ENCODE measurements around the gene MCUB.
"Not testable (repeated sequence)": the region's sequence is repeated elsewhere in the genome, so short reads cannot be mapped to it uniquely, and the experiment has no call there.

The MCUB gene

GRCh38 chr4:109558095-109558494 lies 2.0 kb upstream of the MCUB start:
- not testable (repeated sequence) for DNase-seq; H3K27ac ChIP-seq (ENCODE audit: low read depth, low read length); H3K4ac ChIP-seq (ENCODE audit: low read depth, low read length); H4K12ac ChIP-seq (ENCODE audit: low read depth, low read length); H2BK120ac ChIP-seq (ENCODE audit: insufficient read depth, low read length, poor library complexity); H3K4me2 ChIP-seq (ENCODE audit: low read length); H2AFZ ChIP-seq (ENCODE audit: insufficient read depth, low read length, poor library complexity); H3K23ac ChIP-seq (ENCODE audit: low read length); H3K9ac ChIP-seq (ENCODE audit: low read length); H3K27me3 ChIP-seq (ENCODE audit: insufficient read depth, low read length); H3K14ac ChIP-seq (ENCODE audit: low read length); H4K91ac ChIP-seq (ENCODE audit: low read depth, low read length); H3K9me3 ChIP-seq (ENCODE audit: insufficient read depth, low read depth, low read length); H4K8ac ChIP-seq (ENCODE audit: low read depth, low read length); H3K18ac ChIP-seq (ENCODE audit: low read length); H2AK5ac ChIP-seq (ENCODE audit: low read length); H3K79me2 ChIP-seq (ENCODE audit: control insufficient read depth, insufficient read depth, low read length, poor library complexity); H3K4me3 ChIP-seq (ENCODE audit: low read depth, low read length); H2BK5ac ChIP-seq (ENCODE audit: low read depth, low read length, poor library complexity); H3K36me3 ChIP-seq (ENCODE audit: control insufficient read depth in 1 of 2, insufficient read depth in 2 of 2, low read length in 2 of 2); H3K79me1 ChIP-seq (ENCODE audit: low read length); H2BK12ac ChIP-seq (ENCODE audit: low read length)
- peaks cover 9 to 11% of the 10 kb centered on the region in 2 experiments for H3K4me1 ChIP-seq (ENCODE audit: control insufficient read depth in 1 of 2, insufficient read depth in 2 of 2, low read length in 2 of 2)
- no CpG with 5 or more reads among the region's 6 CpGs for WGBS (ENCODE audit: extremely low coverage, insufficient coverage, insufficient read length)

GRCh38 chr4:109559625-109559982 lies 442 bp upstream of the MCUB start:
- Histone ChIP-seq H3K4me2 (ENCODE audit: low read length) (peak overlapping the region; percentile 99), H3K14ac (ENCODE audit: low read length) (peak overlapping the region; percentile 10), H3K23ac (ENCODE audit: low read length) (no peak overlapping the region), H3K27ac (ENCODE audit: low read depth, low read length) (no peak overlapping the region), H3K4ac (ENCODE audit: low read depth, low read length) (no peak overlapping the region), H3K9ac (ENCODE audit: low read length) (no peak overlapping the region), H3K79me2 (ENCODE audit: control insufficient read depth, insufficient read depth, low read length, poor library complexity) (no peaks in the 10 kb centered on the region), H4K8ac (ENCODE audit: low read depth, low read length) (peak overlapping the region; percentile 76), H3K4me1 (ENCODE audit: control insufficient read depth in 1 of 2, insufficient read depth in 2 of 2, low read length in 2 of 2) (peaks cover 9 to 11% of the 10 kb centered on the region in 2 experiments), H2AFZ (ENCODE audit: insufficient read depth, low read length, poor library complexity) (peak overlapping the region; percentile 86), H3K9me3 (ENCODE audit: insufficient read depth, low read depth, low read length) (peaks cover 3% of the 10 kb centered on the region), H3K4me3 (ENCODE audit: low read depth, low read length) (peak overlapping the region; percentile 62), H3K18ac (ENCODE audit: low read length) (peak overlapping the region; percentile 6), H2BK5ac (ENCODE audit: low read depth, low read length, poor library complexity) (no peak overlapping the region), H2AK5ac (ENCODE audit: low read length) (no peak overlapping the region), H2BK12ac (ENCODE audit: low read length) (no peak overlapping the region), H4K12ac (ENCODE audit: low read depth, low read length) (peak overlapping the region; percentile 74), H3K36me3 (ENCODE audit: control insufficient read depth in 1 of 2, insufficient read depth in 2 of 2, low read length in 2 of 2) (no peaks in the 10 kb centered on the region), H3K79me1 (ENCODE audit: low read length) (no peaks in the 10 kb centered on the region), H4K91ac (ENCODE audit: low read depth, low read length) (peak overlapping the region; percentile 38), H3K27me3 (ENCODE audit: insufficient read depth, low read length) (no peaks in the 10 kb centered on the region), H2BK120ac (ENCODE audit: insufficient read depth, low read length, poor library complexity) (no peak overlapping the region)
- peak; percentile 2 to 32 for DNase-seq
- no CpG with 5 or more reads among the region's 27 CpGs for WGBS (ENCODE audit: extremely low coverage, insufficient coverage, insufficient read length)

- no peak overlapping the region for H2AK5ac ChIP-seq (ENCODE audit: low read length)
- H2BK5ac ChIP-seq (ENCODE audit: low read depth, low read length, poor library complexity): no peak overlapping the region
- peak overlapping the region; percentile 79 for H3K4me3 ChIP-seq (ENCODE audit: low read depth, low read length)
- H4K8ac ChIP-seq (ENCODE audit: low read depth, low read length): peak overlapping the region; percentile 16
- H3K9ac ChIP-seq (ENCODE audit: low read length): no peak overlapping the region
- H3K36me3 ChIP-seq (ENCODE audit: control insufficient read depth in 1 of 2, insufficient read depth in 2 of 2, low read length in 2 of 2): no peaks in the 10 kb centered on the region
- H2AFZ ChIP-seq (ENCODE audit: insufficient read depth, low read length, poor library complexity): peak overlapping the region; percentile 43
- no peak overlapping the region for H4K91ac ChIP-seq (ENCODE audit: low read depth, low read length)
- no peaks in the 10 kb centered on the region for H3K27me3 ChIP-seq (ENCODE audit: insufficient read depth, low read length)
- H3K14ac ChIP-seq (ENCODE audit: low read length): peak overlapping the region; percentile 18
- peak; percentile 32 to 54 for DNase-seq
- H3K79me2 ChIP-seq (ENCODE audit: control insufficient read depth, insufficient read depth, low read length, poor library complexity): no peaks in the 10 kb centered on the region
- H3K27ac ChIP-seq (ENCODE audit: low read depth, low read length): no peak overlapping the region
- no peaks in the 10 kb centered on the region for H3K79me1 ChIP-seq (ENCODE audit: low read length)
- no peak overlapping the region for H2BK12ac ChIP-seq (ENCODE audit: low read length)
- no CpG with 5 or more reads among the region's 29 CpGs for WGBS (ENCODE audit: extremely low coverage, insufficient coverage, insufficient read length)
- H3K4ac ChIP-seq (ENCODE audit: low read depth, low read length): no peak overlapping the region
- no peak overlapping the region for H3K18ac ChIP-seq (ENCODE audit: low read length)
- H3K4me2 ChIP-seq (ENCODE audit: low read length): peak overlapping the region; percentile 99
- no peak overlapping the region for H2BK120ac ChIP-seq (ENCODE audit: insufficient read depth, low read length, poor library complexity)
- H4K12ac ChIP-seq (ENCODE audit: low read depth, low read length): no peak overlapping the region
- H3K23ac ChIP-seq (ENCODE audit: low read length): no peak overlapping the region
- peaks cover 6 to 9% of the 10 kb centered on the region in 2 experiments for H3K4me1 ChIP-seq (ENCODE audit: control insufficient read depth in 1 of 2, insufficient read depth in 2 of 2, low read length in 2 of 2)
- peaks cover 3% of the 10 kb centered on the region for H3K9me3 ChIP-seq (ENCODE audit: insufficient read depth, low read depth, low read length)
Measured at GRCh38 chr4:109560687-109561461, 828 bp downstream of the MCUB start.

- Histone ChIP-seq H3K23ac (ENCODE audit: low read length) (no peak overlapping the region), H3K4ac (ENCODE audit: low read depth, low read length) (no peak overlapping the region), H3K9ac (ENCODE audit: low read length) (no peak overlapping the region), H2BK5ac (ENCODE audit: low read depth, low read length, poor library complexity) (no peak overlapping the region), H3K27ac (ENCODE audit: low read depth, low read length) (no peak overlapping the region), H3K36me3 (ENCODE audit: control insufficient read depth in 1 of 2, insufficient read depth in 2 of 2, low read length in 2 of 2) (no peaks in the 10 kb centered on the region), H3K18ac (ENCODE audit: low read length) (no peak overlapping the region), H3K79me1 (ENCODE audit: low read length) (no peaks in the 10 kb centered on the region), H3K4me3 (ENCODE audit: low read depth, low read length) (no peak overlapping the region), H3K79me2 (ENCODE audit: control insufficient read depth, insufficient read depth, low read length, poor library complexity) (no peaks in the 10 kb centered on the region), H4K8ac (ENCODE audit: low read depth, low read length) (no peak overlapping the region), H2AFZ (ENCODE audit: insufficient read depth, low read length, poor library complexity) (no peak overlapping the region), H2BK12ac (ENCODE audit: low read length) (no peak overlapping the region), H3K4me2 (ENCODE audit: low read length) (no peak overlapping the region), H3K14ac (ENCODE audit: low read length) (no peak overlapping the region), H2BK120ac (ENCODE audit: insufficient read depth, low read length, poor library complexity) (no peak overlapping the region), H4K12ac (ENCODE audit: low read depth, low read length) (no peak overlapping the region), H4K91ac (ENCODE audit: low read depth, low read length) (no peak overlapping the region), H2AK5ac (ENCODE audit: low read length) (no peak overlapping the region), H3K4me1 (ENCODE audit: control insufficient read depth in 1 of 2, insufficient read depth in 2 of 2, low read length in 2 of 2) (peaks cover 6 to 9% of the 10 kb centered on the region in 2 experiments), H3K9me3 (ENCODE audit: insufficient read depth, low read depth, low read length) (no peaks in the 10 kb centered on the region), H3K27me3 (ENCODE audit: insufficient read depth, low read length) (no peaks in the 10 kb centered on the region)
- WGBS (ENCODE audit: extremely low coverage, insufficient coverage, insufficient read length): no CpG with 5 or more reads among the region's 6 CpGs
- DNase-seq: no peak
Measured at GRCh38 chr4:109562457-109563239, 2.6 kb downstream of the MCUB start.

All from trophoblast cell (in vitro differentiated cells and primary cell).